Stimulated activated naive CD4-positive, alpha-beta T cell (primary cell): Measurements from ENCODE around the gene LILRA6.
"Not testable (repeated sequence)": the region's sequence is repeated elsewhere in the genome, so short reads cannot be mapped to it uniquely, and the experiment has no call there.

ENCODE experiments used
- DNase-seq, 6 experiments: peaks; one replicate each; lab custom pipeline; 2025; lab: John Stamatoyannopoulos, UW

LILRA6 gene

GRCh38 chr19:54262470-54262869, 19.9 kb upstream of the LILRA6 start:
- no peak for DNase-seq

- no peak for DNase-seq
These were observed 19.5 kb upstream of the LILRA6 start for GRCh38 chr19:54262066-54262465.

- DNase-seq: no peak
These were observed 14.5 kb upstream of the LILRA6 start, which contains the start of gene LILRB5 for GRCh38 chr19:54257116-54257480. TSS of gene LILRB5 (minus strand) at chr19:54257273. CDS start at chr19:54257193, 80 bp downstream.

GRCh38 chr19:54256250-54257115, 13.9 kb upstream of the LILRA6 start:
- no peak for DNase-seq

GRCh38 chr19:54255105-54255775, 12.7 kb upstream of the LILRA6 start:
- DNase-seq: no peak

GRCh38 chr19:54254195-54254906, 11.8 kb upstream of the LILRA6 start:
- no peak for DNase-seq

GRCh38 chr19:54253331-54254194, 11.0 kb upstream of the LILRA6 start:
- no peak for DNase-seq

GRCh38 chr19:54252845-54253244, 10.3 kb upstream of the LILRA6 start:
- DNase-seq: no peak

- no peak for DNase-seq
These were observed 9.7 kb upstream of the LILRA6 start for GRCh38 chr19:54252243-54252642.

GRCh38 chr19:54248016-54248601, 5.5 kb upstream of the LILRA6 start:
- peak in 1 of 6 experiments; percentile 9 for DNase-seq

- no peak for DNase-seq
These were observed 4.7 kb upstream of the LILRA6 start for GRCh38 chr19:54247106-54247930.

- DNase-seq: no peak
These were observed 3.3 kb upstream of the LILRA6 start for GRCh38 chr19:54245936-54246335.

- not testable (repeated sequence) for DNase-seq
These were observed 1.2 kb upstream of the LILRA6 start for GRCh38 chr19:54243809-54244208.

GRCh38 chr19:54242234-54242633, 356 bp downstream of the LILRA6 start:
- not testable (repeated sequence) for DNase-seq

GRCh38 chr19:54240372-54241336, 1.9 kb downstream of the LILRA6 start:
- not testable (repeated sequence) for DNase-seq

- DNase-seq: not testable (repeated sequence)
These were observed 2.9 kb downstream of the LILRA6 start for GRCh38 chr19:54239491-54240371.

GRCh38 chr19:54233941-54234340, 8.6 kb downstream of the LILRA6 start:
- DNase-seq: no peak
